Limb (tissue), 2 donors: ENCODE measurements around the gene BZW2.
"Not testable (repeated sequence)": the region's sequence is repeated elsewhere in the genome, so short reads cannot be mapped to it uniquely, and the experiment has no call there.

Experiments
- DNase-seq, 2 donors: peaks; one replicate each; pipeline ENCODE4 v3.0.0-alpha.2; 2016; ENCODE audit errors: extremely low spot score in 2 of 2

The BZW2 gene

GRCh38 chr7:16670021-16670420 is 24.0 kb downstream of the BZW2 start:
- DNase-seq: no peak

- DNase-seq: no peak
Measured at GRCh38 chr7:16670731-16671344, 24.9 kb downstream of the BZW2 start.

- no peak for DNase-seq
Measured at GRCh38 chr7:16671811-16672210, 25.8 kb downstream of the BZW2 start.

- DNase-seq: no peak
Measured at GRCh38 chr7:16675277-16675676, 29.3 kb downstream of the BZW2 start.

GRCh38 chr7:16677978-16678494 is 32.1 kb downstream of the BZW2 start:
- DNase-seq: no peak

GRCh38 chr7:16678645-16679566 is 32.9 kb downstream of the BZW2 start:
- DNase-seq: not testable (repeated sequence)

GRCh38 chr7:16684935-16685334 is 39.0 kb downstream of the BZW2 start:
- no peak for DNase-seq

- DNase-seq: no peak
Measured at GRCh38 chr7:16685535-16685934, 39.6 kb downstream of the BZW2 start.

- no peak for DNase-seq
Measured at GRCh38 chr7:16688249-16688648, 42.3 kb downstream of the BZW2 start.

GRCh38 chr7:16691241-16691640 is 45.3 kb downstream of the BZW2 start:
- DNase-seq: no peak

- no peak for DNase-seq
Measured at GRCh38 chr7:16693601-16694318, 47.8 kb downstream of the BZW2 start.

GRCh38 chr7:16694806-16695205 is 48.8 kb downstream of the BZW2 start:
- no peak for DNase-seq

- peak in 1 of 2 donors; percentile 30 for DNase-seq
Measured at GRCh38 chr7:16695621-16696237, 49.7 kb downstream of the BZW2 start.

- no peak for DNase-seq
Measured at GRCh38 chr7:16697507-16698199, 51.7 kb downstream of the BZW2 start.

- DNase-seq: peak in 1 of 2 donors; percentile 33
Measured at GRCh38 chr7:16698200-16698905, 52.4 kb downstream of the BZW2 start.

- no peak for DNase-seq
Measured at GRCh38 chr7:16702441-16702840, 56.5 kb downstream of the BZW2 start.

GRCh38 chr7:16708511-16708910 is 62.5 kb downstream of the BZW2 start:
- no peak for DNase-seq

GRCh38 chr7:16708980-16709379 is 63.0 kb downstream of the BZW2 start:
- DNase-seq: no peak

GRCh38 chr7:16710651-16711050 is 64.7 kb downstream of the BZW2 start:
- DNase-seq: no peak

- DNase-seq: no peak
Measured at GRCh38 chr7:16711730-16712129, 65.7 kb downstream of the BZW2 start.
